EH (cell line): Measurements from ENCODE around the gene APOL6.
"Not testable (repeated sequence)": the region's sequence is repeated elsewhere in the genome, so short reads cannot be mapped to it uniquely, and the experiment has no call there.

Experiments used
- DNase-seq: peaks from one replicate; pipeline ENCODE4 v3.0.0-alpha.2; 2015; ENCODE audit warnings: low read depth

Gene APOL6

DNA sequence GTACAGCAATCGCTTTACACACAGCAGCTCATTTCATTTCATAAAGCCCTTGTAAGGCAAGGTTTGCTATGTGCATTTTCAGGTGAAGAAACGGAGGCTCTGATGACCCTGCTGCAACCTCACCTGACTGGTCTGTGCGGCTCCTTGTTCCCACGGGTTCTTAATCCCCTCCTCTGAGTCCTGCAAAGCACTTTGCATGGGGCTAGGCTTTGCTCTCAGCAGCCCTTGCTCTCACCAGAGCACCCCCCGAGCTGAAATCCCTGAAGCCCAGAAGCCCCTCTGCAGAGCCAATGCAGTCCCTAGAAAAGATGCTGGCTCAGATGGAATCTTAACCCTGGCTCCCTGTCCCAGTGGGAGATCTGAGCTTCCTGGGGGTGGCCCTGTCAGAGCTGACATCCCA, 11.0 kb upstream of the APOL6 start:
- DNase-seq, result no peak

DNA sequence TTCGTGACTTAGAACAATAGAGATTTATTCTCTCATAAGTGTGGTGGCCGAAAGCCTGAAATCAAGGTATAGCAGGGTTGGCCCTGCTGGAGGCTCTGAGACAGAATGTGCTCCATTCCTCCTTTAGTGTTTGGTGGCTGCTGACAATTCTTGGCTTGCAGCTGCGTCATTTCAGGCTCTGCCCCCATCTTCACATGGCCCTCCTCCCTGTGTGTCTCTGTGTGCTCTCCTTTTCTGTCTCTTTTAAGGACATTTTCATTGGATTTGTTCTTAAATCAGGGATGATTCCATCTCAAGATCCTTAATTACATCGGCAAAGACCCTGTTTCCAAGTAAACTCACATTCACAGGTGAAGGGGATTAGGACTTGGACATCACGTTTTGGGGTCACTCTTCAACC, 10.2 kb upstream of the APOL6 start:
- DNase-seq, result peak; percentile 45

DNA sequence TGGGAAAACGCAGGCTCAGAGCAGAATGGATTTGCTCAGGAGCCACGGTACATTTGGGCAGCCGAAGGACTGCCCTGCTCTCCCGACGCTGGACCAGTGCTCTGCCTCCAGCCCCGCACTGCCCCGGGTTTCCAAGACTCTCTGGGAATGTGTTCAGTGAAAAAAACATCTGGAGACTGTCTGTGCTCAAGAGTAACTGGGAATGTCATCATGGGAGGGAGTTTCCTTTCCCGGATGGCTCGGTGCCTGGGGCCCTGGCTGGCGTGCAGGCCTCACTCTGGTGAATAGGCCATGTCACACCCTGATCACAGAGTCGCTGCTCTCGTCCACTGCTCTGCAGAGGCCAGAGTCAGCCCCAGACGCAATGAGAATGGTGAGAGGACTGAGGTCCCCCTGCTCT, 9.8 kb upstream of the APOL6 start:
- DNase-seq, result peak; percentile 93

GRCh38 chr22:35641494-35642120, 6.6 kb upstream of the APOL6 start:
- DNase-seq, result no peak

GRCh38 chr22:35642305-35642741, 5.9 kb upstream of the APOL6 start:
- DNase-seq, result peak; percentile 42

GRCh38 chr22:35643991-35644390, 4.3 kb upstream of the APOL6 start:
- no peak for DNase-seq

- no peak for DNase-seq
Measured at GRCh38 chr22:35645646-35646045, 2.6 kb upstream of the APOL6 start.

DNA sequence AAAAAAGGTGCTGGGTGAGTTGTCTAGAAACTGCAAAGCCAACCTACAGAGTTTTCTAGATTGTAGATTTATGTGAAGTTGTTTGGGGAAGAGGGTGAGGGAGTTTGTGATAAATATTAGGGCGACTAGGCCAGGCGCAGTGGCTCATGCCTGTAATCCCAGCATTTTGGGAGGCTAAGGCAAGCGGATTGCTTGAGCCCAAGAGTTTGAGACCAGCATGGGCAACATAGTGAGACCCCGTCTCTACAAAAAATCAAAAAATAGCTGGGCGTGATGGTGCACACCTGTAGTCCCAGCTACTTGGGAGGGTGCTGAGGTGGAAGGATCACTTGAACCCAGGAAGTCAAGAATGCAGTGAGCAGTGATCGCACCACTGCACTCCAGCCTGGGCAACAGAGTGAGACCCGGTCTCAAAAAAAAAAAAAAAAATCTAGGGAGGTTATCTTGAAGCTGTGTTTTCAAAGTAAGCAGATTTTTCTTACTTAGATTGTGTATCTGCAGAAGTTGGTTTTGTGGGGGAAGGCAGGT, 844 bp downstream of the APOL6 start:
- no peak for DNase-seq

GRCh38 chr22:35649636-35650250, 1.5 kb downstream of the APOL6 start:
- no peak for DNase-seq

DNA sequence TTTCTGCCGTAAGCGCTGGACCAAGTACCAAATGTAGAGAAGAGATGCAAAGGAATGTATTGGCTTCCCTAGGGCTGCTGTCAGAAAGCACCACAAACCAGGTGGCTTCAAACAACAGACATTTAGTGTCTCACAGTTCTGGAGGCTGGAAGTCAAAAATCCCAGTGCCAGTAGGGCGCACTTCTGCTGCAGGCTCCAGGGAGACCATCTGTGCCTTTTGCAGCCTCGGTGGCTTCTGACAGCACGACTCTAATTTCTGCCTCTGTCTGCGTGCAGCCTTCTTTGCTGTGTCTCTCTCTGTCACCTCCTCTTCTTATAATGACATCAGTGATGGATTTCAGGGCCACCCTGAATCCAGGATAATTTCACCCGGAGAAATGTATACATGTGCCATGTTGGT, 2.8 kb downstream of the APOL6 start:
- DNase-seq, result no peak

GRCh38 chr22:35653824-35654223, 5.6 kb downstream of the APOL6 start:
- no peak for DNase-seq

GRCh38 chr22:35656284-35656752, 8.1 kb downstream of the APOL6 start:
- DNase-seq, result no peak

- no peak for DNase-seq
Measured at GRCh38 chr22:35657571-35658312, 9.5 kb downstream of the APOL6 start.

DNA sequence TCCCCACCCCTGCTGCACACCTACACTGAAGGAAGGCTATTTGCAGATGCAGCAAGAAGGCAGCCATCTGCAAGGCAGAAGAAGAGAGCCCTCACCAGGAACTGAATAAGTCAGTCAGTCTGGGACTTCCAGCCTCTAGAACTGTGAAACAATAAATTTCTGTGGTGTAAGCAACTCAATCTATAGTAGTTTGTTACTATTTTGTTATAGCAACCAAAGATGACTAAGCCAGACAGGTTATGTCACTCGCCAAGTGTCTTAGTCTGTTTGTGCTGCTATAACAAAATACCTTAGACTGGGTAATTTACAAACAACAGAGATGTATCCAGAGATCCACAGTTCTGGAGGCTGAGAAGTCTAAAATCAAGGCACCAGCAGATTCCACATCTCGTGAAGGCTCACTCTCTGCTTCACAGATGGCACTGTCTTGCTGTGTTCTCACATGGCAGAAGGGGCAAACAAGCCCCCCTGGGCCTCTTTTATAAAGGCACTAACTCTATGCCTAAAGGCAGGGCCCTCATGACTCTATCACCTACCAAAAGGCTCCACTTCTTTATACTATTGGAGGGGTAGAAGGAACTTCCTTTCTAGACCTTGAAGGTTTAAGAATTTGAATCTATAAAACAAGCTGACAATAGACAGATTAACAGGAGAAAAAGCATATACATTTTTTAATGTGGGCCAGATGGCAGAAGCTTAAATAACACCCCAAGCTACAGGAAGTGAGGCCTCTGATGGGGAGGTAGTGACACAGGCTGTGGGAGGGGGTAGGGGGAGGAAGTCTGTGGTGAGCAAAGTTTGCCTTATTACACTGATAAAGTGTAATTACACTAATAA, 12.3 kb downstream of the APOL6 start:
- peak; percentile 45 for DNase-seq

DNA sequence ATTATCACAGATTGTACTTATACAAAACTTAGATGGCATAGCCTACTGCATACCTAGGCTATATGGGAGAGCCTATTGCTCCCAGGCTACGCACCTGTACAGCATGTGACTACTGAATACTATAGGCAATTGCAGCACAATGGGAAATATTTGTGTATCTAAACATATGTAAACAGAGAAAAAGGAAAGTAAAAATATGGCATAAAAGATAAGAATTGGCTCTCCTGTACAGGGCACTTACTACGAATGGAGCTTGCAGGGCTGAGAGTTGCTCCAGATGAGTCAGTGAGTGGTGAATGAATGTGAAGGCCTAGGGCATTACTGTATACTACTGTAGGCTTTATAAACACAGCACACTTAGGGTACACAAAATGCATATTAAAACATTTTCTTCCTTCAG, 13.2 kb downstream of the APOL6 start:
- peak; percentile 56 for DNase-seq

GRCh38 chr22:35662914-35663313, 14.7 kb downstream of the APOL6 start:
- no peak for DNase-seq

DNA sequence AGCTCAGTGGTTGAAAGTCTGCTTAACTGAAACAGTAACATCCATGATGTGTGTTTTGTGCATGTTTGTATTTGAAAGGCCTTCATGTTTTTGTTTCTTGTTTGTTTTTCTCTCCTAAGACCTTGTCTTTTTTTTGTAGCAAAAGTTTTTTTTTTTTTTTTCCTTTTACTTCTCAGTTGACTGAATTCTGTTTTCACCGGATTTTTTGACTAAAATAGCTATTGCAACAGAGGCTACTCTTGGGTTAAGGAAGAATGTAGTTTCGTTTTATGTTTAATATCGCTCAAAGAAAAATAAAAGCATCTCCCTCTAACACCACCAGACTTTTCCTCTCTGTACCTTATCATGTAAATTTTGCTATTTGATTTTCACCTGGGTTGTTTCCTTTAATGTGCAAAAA, 15.1 kb downstream of the APOL6 start:
- DNase-seq, result peak; percentile 41

DNA sequence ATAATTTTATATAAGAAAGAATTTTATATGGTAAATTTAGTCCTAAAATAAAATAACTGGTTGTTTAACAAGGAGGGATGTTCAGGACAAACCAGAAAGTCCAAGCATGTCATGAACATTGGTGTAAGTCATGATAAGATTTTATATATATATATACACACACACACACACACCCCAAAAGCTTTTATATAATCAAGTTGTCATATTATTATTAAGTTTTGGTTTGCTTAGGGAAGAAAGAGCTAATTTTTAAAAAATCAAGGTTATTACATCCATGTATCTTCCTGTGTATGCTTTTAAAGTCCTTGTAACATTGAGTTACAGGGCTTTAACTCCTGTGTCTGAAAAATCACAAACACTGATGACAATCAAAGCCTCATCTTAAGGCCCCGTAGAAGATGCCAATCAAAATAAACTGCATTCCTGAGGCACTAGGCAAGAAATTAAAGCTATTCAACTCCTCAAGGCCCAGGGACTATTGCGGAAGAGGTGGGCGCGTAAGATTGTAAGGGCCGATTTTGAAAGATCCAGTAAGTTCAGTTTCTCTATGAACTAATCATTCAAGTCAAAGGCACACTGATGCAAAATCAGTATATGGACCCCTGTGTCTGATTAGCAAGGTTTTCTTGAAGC, 16.8 kb downstream of the APOL6 start:
- DNase-seq, result no peak

- not testable (repeated sequence) for DNase-seq
Measured at GRCh38 chr22:35666699-35667098, 18.5 kb downstream of the APOL6 start.

DNA sequence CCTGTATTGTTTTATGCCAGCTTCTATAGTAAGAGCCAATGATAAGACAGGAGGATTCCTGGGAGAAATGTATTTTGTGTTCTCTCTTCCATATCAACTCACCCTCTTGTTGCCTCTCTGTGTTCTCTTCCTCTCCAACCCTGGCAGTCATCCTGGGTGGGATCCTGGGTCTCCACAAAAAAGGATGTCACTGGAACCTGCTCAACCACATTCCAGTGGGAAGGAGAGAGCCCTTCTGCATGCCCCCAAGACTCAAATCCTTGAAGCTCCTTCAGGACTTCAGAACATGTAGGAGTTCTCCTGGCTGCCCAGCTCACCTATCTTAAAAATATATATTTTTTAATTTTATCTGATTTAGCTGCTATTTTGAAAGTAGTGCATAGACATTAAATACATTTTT, 26.1 kb downstream of the APOL6 start:
- DNase-seq, result no peak

GRCh38 chr22:35676065-35676464, 27.8 kb downstream of the APOL6 start:
- DNase-seq, result not testable (repeated sequence)
